BJ (cell line): ENCODE data around the gene KCNG4. TPM values are rescaled to one million over a fixed set of nuclear protein-coding genes. Genes with fewer than 3 reads are reported as not detected.

Experiments
- CTCF ChIA-PET: fragments of 350-600 bp; formaldehyde crosslinking; extraction: SDS; loops from one replicate; lab custom pipeline; 2021; ENCODE audit warnings: antibody characterized with exemption, inconsistent platforms; lab: Yijun Ruan, JAX
- POLR2A ChIA-PET: fragments of 300-600 bp; sonication (Branson Sonifier 250); formaldehyde crosslinking; extraction: SDS; loops from one replicate; lab custom pipeline; 2021; ENCODE audit warnings: antibody characterized with exemption; lab: Charles Lee
- DNase-seq: peaks from one replicate; pipeline ENCODE4 v3.0.0-alpha.2; 2011; ENCODE audit warnings: low read depth
- H3K27me3 ChIP-seq: 2 replicates; pipeline ENCODE4 v1.6.0; 2011; ENCODE audit warnings: low read length; ENCODE audit not compliant: control insufficient read depth, insufficient read depth
- H3K36me3 ChIP-seq: 2 replicates; pipeline ENCODE4 v1.5.1; 2011; ENCODE audit warnings: low read length; ENCODE audit not compliant: control insufficient read depth, insufficient read depth
- H3K4me3 ChIP-seq: 2 replicates; pipeline ENCODE4 v1.5.1; 2011; ENCODE audit warnings: low read depth, mild to moderate bottlenecking, control low read depth, low read length
- polyA plus RNA-seq: library from polyadenylated mRNA; depleted of rRNA; stranded (reverse); fragments of >200 nt; gene quantifications from 2 replicates; pipeline ENCODE4 v1.2.3, GENCODE V29; 2011
- TF ChIP-seq, protein P1 (sequence below): IDR thresholded peaks from 2 replicates; pipeline ENCODE4 v1.5.1; 2011; ENCODE audit warnings: low read depth, mild to moderate bottlenecking, control low read depth, inconsistent platforms, low read length, moderate library complexity; ENCODE audit not compliant: insufficient read depth

KCNG4 gene
- polyA plus RNA-seq, 1 experiment = not detected

DNA sequence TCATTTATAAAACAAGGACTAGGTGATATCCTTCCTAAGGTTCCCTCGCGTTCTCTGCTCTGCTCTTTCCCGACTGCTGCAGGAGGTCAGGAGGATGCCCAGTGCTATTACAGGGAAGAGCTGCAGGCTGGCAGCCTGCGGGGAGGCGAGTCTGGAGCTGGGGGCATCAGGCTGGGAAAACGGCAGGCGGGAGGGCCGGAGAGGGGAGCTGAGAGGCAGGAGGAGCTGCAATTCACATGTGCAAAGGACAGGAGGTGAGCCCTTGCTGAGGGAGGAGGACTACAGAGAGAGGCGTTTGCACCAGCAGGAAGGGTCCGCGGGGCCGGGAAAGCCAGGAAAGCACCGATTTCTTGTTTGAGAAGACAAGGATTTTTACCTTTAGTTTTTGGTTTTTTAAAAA lies 40.7 kb downstream of the KCNG4 start:
- no peaks in the 10 kb centered on the region for H3K36me3 ChIP-seq
- H3K4me3 ChIP-seq = no peak overlapping the region
- no peak for DNase-seq
- 0 out of 2 replicates have a peak, but pooled peaks cover 2% of the 10 kb centered on the region for H3K27me3 ChIP-seq
- ChIA-PET POLR2A (no interaction called here), CTCF (interaction anchor here (0.5 to 2.8 kb wide), 2 partner anchors 12 to 14 kb away, joined by 3 to 9 read pairs; partner anchors contain the start of gene TAF1C)
- TF ChIP-seq, protein P1, sequence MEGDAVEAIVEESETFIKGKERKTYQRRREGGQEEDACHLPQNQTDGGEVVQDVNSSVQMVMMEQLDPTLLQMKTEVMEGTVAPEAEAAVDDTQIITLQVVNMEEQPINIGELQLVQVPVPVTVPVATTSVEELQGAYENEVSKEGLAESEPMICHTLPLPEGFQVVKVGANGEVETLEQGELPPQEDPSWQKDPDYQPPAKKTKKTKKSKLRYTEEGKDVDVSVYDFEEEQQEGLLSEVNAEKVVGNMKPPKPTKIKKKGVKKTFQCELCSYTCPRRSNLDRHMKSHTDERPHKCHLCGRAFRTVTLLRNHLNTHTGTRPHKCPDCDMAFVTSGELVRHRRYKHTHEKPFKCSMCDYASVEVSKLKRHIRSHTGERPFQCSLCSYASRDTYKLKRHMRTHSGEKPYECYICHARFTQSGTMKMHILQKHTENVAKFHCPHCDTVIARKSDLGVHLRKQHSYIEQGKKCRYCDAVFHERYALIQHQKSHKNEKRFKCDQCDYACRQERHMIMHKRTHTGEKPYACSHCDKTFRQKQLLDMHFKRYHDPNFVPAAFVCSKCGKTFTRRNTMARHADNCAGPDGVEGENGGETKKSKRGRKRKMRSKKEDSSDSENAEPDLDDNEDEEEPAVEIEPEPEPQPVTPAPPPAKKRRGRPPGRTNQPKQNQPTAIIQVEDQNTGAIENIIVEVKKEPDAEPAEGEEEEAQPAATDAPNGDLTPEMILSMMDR = no peak

DNA sequence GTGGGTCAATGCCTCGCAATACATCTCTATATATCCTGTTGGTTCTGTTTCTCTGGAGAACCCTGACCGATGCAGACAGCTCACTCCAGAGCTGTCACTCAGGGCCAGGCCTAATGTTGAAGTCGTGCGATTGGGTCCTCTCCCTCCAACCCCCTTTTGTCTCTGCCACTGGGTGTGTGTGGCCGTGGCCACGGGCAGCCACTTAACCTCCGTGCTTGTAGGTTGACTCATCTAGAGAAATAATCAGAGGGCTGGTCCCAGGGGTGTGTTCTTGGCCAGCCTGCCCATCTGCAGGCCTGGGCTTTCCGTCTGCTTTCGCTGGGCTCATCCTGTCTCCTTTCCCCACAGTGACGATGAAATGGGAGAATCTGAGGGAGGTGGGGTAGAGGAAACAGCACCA lies 41.4 kb downstream of the KCNG4 start:
- DNase-seq = no peak
- CTCF ChIA-PET = no interaction called here

DNA sequence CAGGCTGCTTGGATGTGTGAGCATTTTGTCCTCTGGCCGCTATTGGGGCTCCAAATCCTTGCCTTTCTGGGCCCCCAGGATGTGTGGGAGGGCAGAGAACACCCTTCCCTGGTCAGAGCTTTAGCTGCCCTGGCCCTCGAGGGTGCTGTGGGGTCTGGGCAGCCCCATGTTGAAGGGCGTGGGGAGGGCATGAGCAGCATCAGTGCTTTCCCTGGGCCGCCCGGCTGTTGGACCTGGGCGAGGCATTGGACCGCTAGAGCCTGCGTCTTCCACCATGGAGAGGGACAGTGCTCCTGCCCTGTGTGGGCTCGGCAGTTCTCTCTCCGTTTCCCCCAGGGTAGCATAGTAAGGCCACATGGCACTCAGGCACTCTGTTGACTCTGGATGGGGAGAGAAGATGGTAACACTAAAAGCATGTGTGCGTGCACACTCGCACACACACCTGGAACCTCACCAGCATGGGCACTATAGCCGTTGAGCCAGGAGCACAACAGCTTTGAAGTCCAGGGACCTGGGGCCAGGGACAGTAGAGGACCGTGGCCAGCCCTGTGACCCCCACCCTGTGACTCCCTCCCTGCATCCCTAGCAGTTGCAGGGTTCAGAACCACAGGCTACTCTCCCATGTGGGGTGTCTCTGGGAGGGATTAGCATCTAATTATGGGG lies 42.2 kb downstream of the KCNG4 start:
- Histone ChIP-seq H3K36me3 (no peaks in the 10 kb centered on the region), H3K4me3 (no peak overlapping the region), H3K27me3 (peaks cover 4% of the 10 kb centered on the region; the same call in 1 of the 2 replicates)
- POLR2A ChIA-PET = no interaction called here
- TF ChIP-seq, protein P1 = no peak
- DNase-seq = no peak
- CTCF ChIA-PET = no interaction called here

More for the DNA sequence above, 41.4 kb downstream of the KCNG4 start:
- TF ChIP-seq, protein P1 = no peak
- H3K4me3 ChIP-seq = no peak overlapping the region
- H3K27me3 ChIP-seq = peaks cover 3% of the 10 kb centered on the region; the same call in 1 of the 2 replicates
- POLR2A ChIA-PET = no interaction called here
- H3K36me3 ChIP-seq = no peaks in the 10 kb centered on the region

DNA sequence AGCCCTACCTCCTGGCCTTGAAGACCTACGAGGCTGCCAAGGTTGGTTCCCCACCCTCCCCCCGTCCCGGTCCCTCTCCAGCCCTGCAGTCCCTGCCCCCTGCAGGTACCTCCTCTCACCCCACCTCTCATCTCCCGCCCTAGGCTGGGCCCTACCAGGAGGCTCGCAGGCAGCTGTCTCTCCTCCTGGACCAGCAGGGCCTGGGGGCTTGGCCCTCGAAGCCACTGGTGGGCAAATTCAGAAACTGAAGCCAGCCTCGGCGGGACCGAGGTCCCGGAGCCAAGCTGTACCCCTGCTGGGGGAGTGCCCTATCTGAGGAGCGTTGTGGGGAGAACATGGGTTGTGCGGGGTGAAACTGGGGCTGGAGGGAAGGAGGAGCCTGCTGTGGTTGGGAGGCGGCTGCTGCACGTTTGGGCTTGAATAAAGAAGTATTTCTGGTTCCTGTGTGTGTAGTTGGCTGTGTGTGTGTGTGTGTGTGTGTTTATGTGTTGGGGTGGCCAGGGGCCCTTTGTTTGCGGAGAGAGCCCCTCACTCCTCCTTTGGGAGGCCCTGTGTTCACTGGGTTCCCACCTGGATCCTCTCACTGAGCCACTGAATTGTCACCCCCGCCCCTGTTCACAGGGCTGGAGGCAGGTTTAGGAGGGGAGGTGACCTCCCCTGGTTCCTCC lies 43.0 kb downstream of the KCNG4 start:
- H3K27me3 ChIP-seq = peaks cover 4% of the 10 kb centered on the region; the same call in 1 of the 2 replicates
- H3K36me3 ChIP-seq = no peaks in the 10 kb centered on the region
- TF ChIP-seq, protein P1 = no peak
- CTCF ChIA-PET = interaction anchor here (1.1 to 2.1 kb wide), 2 partner anchors 10 to 139 kb away, joined by 4 to 12 read pairs; partner anchors contain the start of gene TAF1C
- POLR2A ChIA-PET = no interaction called here
- no peak overlapping the region for H3K4me3 ChIP-seq
- no peak for DNase-seq

DNA sequence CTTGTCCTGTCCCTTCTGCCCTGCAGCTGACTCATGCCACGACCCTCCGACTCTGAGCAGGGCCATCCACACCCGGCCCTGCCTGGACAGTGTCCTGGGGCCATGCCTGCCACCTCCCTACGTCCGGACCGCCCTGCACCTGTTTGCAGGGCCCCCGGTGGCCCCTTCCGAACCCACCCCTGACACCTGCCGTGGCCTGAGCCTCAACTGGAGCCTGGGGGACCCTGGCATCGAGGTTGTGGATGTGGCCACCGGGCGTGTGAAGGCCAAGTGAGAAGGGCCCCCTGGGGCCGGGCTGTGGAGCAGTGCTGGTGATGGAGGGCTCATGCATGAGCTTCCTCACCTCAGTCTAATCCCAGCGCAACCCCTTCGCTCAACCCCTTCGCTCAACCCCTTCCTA lies 43.7 kb downstream of the KCNG4 start:
- peaks cover 4% of the 10 kb centered on the region; the same call in 1 of the 2 replicates for H3K27me3 ChIP-seq
- no peak for DNase-seq
- H3K36me3 ChIP-seq = no peaks in the 10 kb centered on the region
- CTCF ChIA-PET = interaction anchor here (1.1 to 2.1 kb wide), 2 partner anchors 9 to 138 kb away, joined by 4 to 12 read pairs; partner anchors contain the start of gene TAF1C
- POLR2A ChIA-PET = no interaction called here
- H3K4me3 ChIP-seq = no peak overlapping the region
- TF ChIP-seq, protein P1 = no peak
